Astrocyte of the cerebellum (primary cell): ENCODE data around the gene ZNF260.
A peak's percentile ranks its signal among the peaks of the same experiment; 100 is the strongest.
"Not testable (repeated sequence)": the region's sequence is repeated elsewhere in the genome, so short reads cannot be mapped to it uniquely, and the experiment has no call there.

Experiments
- DNase-seq: peaks from one replicate; pipeline ENCODE4 v3.0.0-alpha.2; 2011; ENCODE audit warnings: low read depth
- H3K4me3 ChIP-seq: 2 replicates; pipeline ENCODE4 v1.5.1; 2011; ENCODE audit warnings: mild to moderate bottlenecking, low read depth, low read length, moderate library complexity
- in situ Hi-C: cut with HindIII; loops from 2 replicates; pipeline ENCODE4 v1.10.0; 2017; ENCODE audit warnings: low sequenced_read_pairs
- TF ChIP-seq, protein P1 (sequence below): IDR thresholded peaks from 2 replicates; pipeline ENCODE4 v1.5.1; 2012; ENCODE audit warnings: low read length, low read depth, moderate library complexity, mild to moderate bottlenecking; ENCODE audit errors: missing control alignments

The ZNF260 gene

DNA sequence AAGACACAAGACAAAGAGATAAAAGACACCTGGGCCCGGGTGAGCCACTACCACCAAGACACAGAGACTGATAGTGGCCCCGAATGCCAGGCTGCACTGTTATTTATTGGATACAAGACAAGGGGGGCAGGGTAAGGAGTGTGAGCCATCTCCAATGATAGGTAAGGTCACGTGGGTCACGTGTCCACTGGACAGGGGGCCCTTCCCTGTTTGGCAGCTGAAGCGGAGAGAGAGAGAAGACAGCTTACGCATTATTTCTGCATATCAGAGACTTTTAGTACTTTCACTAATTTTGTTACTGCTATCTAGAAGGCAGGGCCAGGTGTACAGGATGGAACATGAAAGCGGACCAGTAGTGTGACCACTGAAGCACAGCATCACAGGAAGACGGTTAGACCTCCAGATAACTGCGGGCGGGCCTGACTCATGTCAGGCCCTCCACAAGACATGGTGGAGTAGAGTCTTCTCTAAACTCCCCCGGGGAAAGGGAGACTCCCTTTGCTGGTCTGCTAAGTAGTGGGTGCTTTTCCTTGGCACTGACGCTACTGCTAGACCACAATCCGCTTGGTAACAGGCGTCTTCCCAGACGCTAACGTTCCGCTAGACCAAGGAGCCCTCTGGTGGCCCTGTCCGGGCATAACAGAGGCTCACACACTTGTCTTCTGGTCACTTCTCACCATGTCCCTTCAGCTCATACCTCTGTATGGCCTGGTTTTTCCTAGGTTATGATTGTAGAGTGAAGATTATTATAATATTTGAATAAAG, 35.2 kb downstream of the ZNF260 start:
- TF ChIP-seq, protein P1, sequence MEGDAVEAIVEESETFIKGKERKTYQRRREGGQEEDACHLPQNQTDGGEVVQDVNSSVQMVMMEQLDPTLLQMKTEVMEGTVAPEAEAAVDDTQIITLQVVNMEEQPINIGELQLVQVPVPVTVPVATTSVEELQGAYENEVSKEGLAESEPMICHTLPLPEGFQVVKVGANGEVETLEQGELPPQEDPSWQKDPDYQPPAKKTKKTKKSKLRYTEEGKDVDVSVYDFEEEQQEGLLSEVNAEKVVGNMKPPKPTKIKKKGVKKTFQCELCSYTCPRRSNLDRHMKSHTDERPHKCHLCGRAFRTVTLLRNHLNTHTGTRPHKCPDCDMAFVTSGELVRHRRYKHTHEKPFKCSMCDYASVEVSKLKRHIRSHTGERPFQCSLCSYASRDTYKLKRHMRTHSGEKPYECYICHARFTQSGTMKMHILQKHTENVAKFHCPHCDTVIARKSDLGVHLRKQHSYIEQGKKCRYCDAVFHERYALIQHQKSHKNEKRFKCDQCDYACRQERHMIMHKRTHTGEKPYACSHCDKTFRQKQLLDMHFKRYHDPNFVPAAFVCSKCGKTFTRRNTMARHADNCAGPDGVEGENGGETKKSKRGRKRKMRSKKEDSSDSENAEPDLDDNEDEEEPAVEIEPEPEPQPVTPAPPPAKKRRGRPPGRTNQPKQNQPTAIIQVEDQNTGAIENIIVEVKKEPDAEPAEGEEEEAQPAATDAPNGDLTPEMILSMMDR = peak; percentile 40
- in situ Hi-C loops, H3K4me3 ChIP-seq: not testable (repeated sequence)
- peak; percentile 15 for DNase-seq

GRCh38 chr19:36490846-36491245, 37.2 kb downstream of the ZNF260 start:
- H3K4me3 ChIP-seq, DNase-seq, in situ Hi-C loops: not testable (repeated sequence)

GRCh38 chr19:36489920-36490415, 38.1 kb downstream of the ZNF260 start:
- TF ChIP-seq, protein P1 = no peak
- peak; percentile 89 for DNase-seq
- in situ Hi-C loops = no loop called here
- peak overlapping the region; percentile 64 for H3K4me3 ChIP-seq

GRCh38 chr19:36489118-36489919, 38.8 kb downstream of the ZNF260 start, which contains the start of gene ZNF566:
TSS of gene ZNF566 (minus strand) at chr19:36489561. CDS start at chr19:36476557, 13,004 bp downstream.
- peak; percentile 93 for DNase-seq
- peak within 1 kb of the TSS; percentile 64 for H3K4me3 ChIP-seq
- TF ChIP-seq, protein P1 = peak; percentile 28
- in situ Hi-C loops = no loop called here

DNA sequence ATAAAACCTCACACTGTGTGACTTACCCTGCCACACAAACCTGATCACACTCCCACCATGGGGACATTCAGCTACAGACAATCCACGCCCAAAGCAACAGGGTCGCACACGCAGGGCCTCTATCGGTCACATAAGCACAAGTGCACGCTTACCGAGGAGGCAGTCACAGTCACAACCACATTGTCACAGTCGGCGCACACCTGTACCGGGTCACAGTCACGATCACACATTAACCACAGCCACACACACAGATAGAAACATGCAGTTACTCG, 39.3 kb downstream of the ZNF260 start:
- H3K4me3 ChIP-seq = peak overlapping the region; percentile 64
- no peak for DNase-seq
- in situ Hi-C loops = no loop called here
- TF ChIP-seq, protein P1 = no peak

DNA sequence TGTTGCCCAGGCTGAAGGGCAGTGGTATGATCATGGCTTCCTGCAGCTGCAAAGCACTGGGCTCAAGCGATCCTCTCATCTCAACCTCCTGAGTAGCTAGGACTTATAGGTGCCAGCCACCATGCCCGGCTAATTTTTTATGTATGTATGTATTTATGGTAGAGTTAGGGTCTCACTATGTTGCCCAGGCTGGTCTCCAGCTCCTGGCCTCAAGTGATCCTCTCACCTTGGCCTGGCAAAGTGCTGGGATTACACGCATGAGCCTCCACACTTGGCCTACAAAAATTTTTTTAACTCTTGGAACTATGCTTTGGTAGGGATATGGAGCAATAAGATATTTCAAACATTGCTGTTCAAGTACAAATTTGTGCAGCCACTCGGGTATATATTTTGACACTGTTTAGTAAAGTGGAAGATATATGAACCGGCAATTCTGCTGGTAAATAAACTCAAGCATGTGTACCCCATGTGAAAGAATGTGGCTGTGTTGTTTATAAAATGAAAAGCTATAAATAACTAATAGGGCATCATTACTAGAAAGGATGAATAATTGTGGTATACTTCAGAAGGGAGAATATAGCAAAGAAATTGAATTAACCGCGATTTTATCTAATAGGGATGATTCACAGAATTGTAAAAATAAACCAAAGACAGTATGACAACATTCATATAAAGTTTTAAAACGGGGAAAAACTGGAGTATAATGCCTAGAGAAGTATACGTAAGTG, 39.8 kb downstream of the ZNF260 start:
- DNase-seq = no peak
- TF ChIP-seq, protein P1 = no peak
- H3K4me3 ChIP-seq = peak overlapping the region; percentile 64
- in situ Hi-C loops = no loop called here

GRCh38 chr19:36483653-36484052, 44.4 kb downstream of the ZNF260 start:
- H3K4me3 ChIP-seq = no peak overlapping the region
- TF ChIP-seq, protein P1 = no peak
- in situ Hi-C loops = no loop called here
- DNase-seq = no peak
